Peyer's patch (tissue), 4 donors: ENCODE measurements around the gene DGKH.

ENCODE experiments used
- CTCF ChIP-seq, 6 experiments: fragments of 450-650 bp in 4 of 6; fragments of 200-600 bp in 2 of 6; sonication (generic) in 1 of 6; IDR thresholded peaks; one replicate each; pipeline ENCODE4 v1.5.1; 2017 to 2019; ENCODE audit warnings: antibody characterized with exemption in 6 of 6, mild to moderate bottlenecking in 3 of 6, moderate library complexity in 1 of 6
- POLR2A ChIP-seq, 2 donors: fragments of 450-650 bp; IDR thresholded peaks; one replicate each; pipeline ENCODE4 v1.5.1; 2017; ENCODE audit warnings: antibody characterized with exemption in 2 of 2, mild to moderate bottlenecking in 2 of 2, moderate library complexity in 2 of 2

- TF ChIP-seq CTCF (IDR thresholded peaks at IDR 0.05) (no peak), POLR2A (IDR thresholded peaks at IDR 0.05) (no peak)
Measured at GRCh38 chr13:42066542-42066941, 18.1 kb downstream of the DGKH start.
